GM12865 (cell line): ENCODE data around the gene SLC6A19.

ENCODE experiments used
- DNase-seq: peaks from one replicate; pipeline ENCODE4 v3.0.0; 2010; ENCODE audit warnings: low read depth
- H3K4me3 ChIP-seq: 2 replicates; pipeline ENCODE4 v1.5.1; 2011; ENCODE audit warnings: mild to moderate bottlenecking, low read depth, low read length, control low read depth
- CTCF ChIP-seq: IDR thresholded peaks from 2 replicates; pipeline ENCODE4 v1.5.1; 2011; ENCODE audit warnings: low read length, control low read depth, low read depth, inconsistent platforms; ENCODE audit not compliant: insufficient read depth; ENCODE audit errors: missing control alignments

The SLC6A19 gene

GRCh38 chr5:1176473-1177391, 24.7 kb upstream of the SLC6A19 start:
- TF ChIP-seq CTCF = no peak
- DNase-seq = no peak

GRCh38 chr5:1177826-1178528, 23.4 kb upstream of the SLC6A19 start:
- no peak for DNase-seq
- no peak overlapping the region for H3K4me3 ChIP-seq
- TF ChIP-seq CTCF = no peak

More at GRCh38 chr5:1176473-1177391, 24.7 kb upstream of the SLC6A19 start:
- H3K4me3 ChIP-seq = no peak overlapping the region

GRCh38 chr5:1178529-1179382, 22.6 kb upstream of the SLC6A19 start:
- no peak overlapping the region for H3K4me3 ChIP-seq
- no peak for DNase-seq
- no peak for TF ChIP-seq CTCF

GRCh38 chr5:1179383-1179715, 22.0 kb upstream of the SLC6A19 start:
- H3K4me3 ChIP-seq = no peak overlapping the region
- no peak for TF ChIP-seq CTCF
- DNase-seq = no peak

GRCh38 chr5:1180096-1180495, 21.3 kb upstream of the SLC6A19 start:
- no peak for TF ChIP-seq CTCF

GRCh38 chr5:1180841-1181271, 20.5 kb upstream of the SLC6A19 start:
- no peak overlapping the region for H3K4me3 ChIP-seq
- no peak for DNase-seq
- no peak for TF ChIP-seq CTCF

More at GRCh38 chr5:1180096-1180495, 21.3 kb upstream of the SLC6A19 start:
- no peak for DNase-seq
- H3K4me3 ChIP-seq = no peak overlapping the region
